Activated CD4-positive, alpha-beta T cell treated with anti-CD3 and anti-CD28 coated beads, Interleukin-2, amount 10 ng/mL, durations not matched to agents 7 days and 5 days (primary cell): ENCODE data around the gene ARL3. TPM values are rescaled to one million over a fixed set of nuclear protein-coding genes. Genes with fewer than 3 reads are reported as not detected.
"Not testable (repeated sequence)": the region's sequence is repeated elsewhere in the genome, so short reads cannot be mapped to it uniquely, and the experiment has no call there.

ENCODE experiments used
- CTCF ChIA-PET: fragments of 350-600 bp; sonication (Branson Sonifier 250); formaldehyde crosslinking; loops from one replicate; lab custom pipeline; 2021; ENCODE audit warnings: antibody characterized with exemption; lab: Charles Lee
- POLR2A ChIA-PET: fragments of 350-600 bp; sonication (Branson Sonifier 250); formaldehyde crosslinking; loops from one replicate; lab custom pipeline; 2021; ENCODE audit warnings: antibody characterized with exemption; lab: Charles Lee
- DNase-seq: peaks from one replicate; pipeline ENCODE4 v3.0.0-alpha.2; 2020
- H3K27ac Mint-ChIP-seq: one replicate; pipeline ENCODE4 v1.8.0; 2021; ENCODE audit warnings: mild to moderate bottlenecking, moderate library complexity, mixed read lengths
- H3K27me3 Mint-ChIP-seq: one replicate; pipeline ENCODE4 v1.8.0; 2021; ENCODE audit warnings: mixed read lengths
- H3K36me3 Mint-ChIP-seq: one replicate; pipeline ENCODE4 v1.8.0; 2021; ENCODE audit warnings: low read depth, mixed read lengths
- H3K4me1 Mint-ChIP-seq: one replicate; pipeline ENCODE4 v1.8.0; 2021; ENCODE audit warnings: mixed read lengths
- H3K4me3 Mint-ChIP-seq: one replicate; pipeline ENCODE4 v1.8.0; 2021; ENCODE audit warnings: mild to moderate bottlenecking, moderate library complexity, mixed read lengths
- H3K9me3 Mint-ChIP-seq: one replicate; pipeline ENCODE4 v1.8.0; 2021; ENCODE audit warnings: mixed read lengths
- total RNA-seq, 2 experiments: library from RNA; stranded (reverse); gene quantifications; one replicate each; pipeline ENCODE4 v1.2.3, GENCODE V29; 2021

Gene ARL3
- total RNA-seq, 2 experiments from 2014 or later = 4.4 to 5.0 TPM

DNA sequence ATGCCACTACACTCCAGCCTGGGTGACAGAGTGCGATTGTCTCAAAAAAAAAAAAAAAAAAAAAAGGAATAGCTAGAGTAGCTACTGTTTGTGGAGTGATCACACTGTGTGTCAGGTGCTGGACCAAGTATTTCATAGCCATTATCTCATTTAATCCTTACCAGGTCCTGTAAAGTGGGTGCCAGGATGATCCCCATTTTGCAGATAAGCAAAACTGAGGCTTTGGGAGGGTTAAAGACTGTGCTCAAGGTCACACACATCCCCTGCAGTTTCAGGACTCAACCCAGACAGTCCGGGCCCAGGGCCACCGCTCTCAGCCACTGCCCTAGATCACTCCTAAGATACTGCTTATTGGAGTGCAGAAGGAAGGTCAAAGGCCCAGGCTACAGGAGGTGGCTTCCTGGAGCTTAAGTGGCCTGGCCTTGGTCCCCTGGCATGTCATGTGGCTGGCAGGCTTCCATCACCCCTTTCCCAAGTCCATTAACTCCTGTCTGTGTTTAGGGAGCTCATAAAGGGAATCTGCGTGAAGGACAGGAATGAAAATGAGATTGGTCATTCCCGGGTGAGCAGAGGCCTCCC is 17.1 kb upstream of the ARL3 start:
- CTCF ChIA-PET = interaction anchor here (0.6 to 1.2 kb wide), 4 partner anchors 9 to 138 kb away, joined by 3 to 6 read pairs (median 4); partner anchors contain the start of genes AS3MT and WBP1L
- H3K27ac Mint-ChIP-seq = no peak overlapping the region
- DNase-seq = no peak
- POLR2A ChIA-PET = no interaction called here
- peaks cover 11% of the 10 kb centered on the region for H3K36me3 Mint-ChIP-seq
- no peaks in the 10 kb centered on the region for H3K27me3 Mint-ChIP-seq
- peaks cover 6% of the 10 kb centered on the region for H3K4me1 Mint-ChIP-seq
- no peak overlapping the region for H3K4me3 Mint-ChIP-seq
- no peaks in the 10 kb centered on the region for H3K9me3 Mint-ChIP-seq

DNA sequence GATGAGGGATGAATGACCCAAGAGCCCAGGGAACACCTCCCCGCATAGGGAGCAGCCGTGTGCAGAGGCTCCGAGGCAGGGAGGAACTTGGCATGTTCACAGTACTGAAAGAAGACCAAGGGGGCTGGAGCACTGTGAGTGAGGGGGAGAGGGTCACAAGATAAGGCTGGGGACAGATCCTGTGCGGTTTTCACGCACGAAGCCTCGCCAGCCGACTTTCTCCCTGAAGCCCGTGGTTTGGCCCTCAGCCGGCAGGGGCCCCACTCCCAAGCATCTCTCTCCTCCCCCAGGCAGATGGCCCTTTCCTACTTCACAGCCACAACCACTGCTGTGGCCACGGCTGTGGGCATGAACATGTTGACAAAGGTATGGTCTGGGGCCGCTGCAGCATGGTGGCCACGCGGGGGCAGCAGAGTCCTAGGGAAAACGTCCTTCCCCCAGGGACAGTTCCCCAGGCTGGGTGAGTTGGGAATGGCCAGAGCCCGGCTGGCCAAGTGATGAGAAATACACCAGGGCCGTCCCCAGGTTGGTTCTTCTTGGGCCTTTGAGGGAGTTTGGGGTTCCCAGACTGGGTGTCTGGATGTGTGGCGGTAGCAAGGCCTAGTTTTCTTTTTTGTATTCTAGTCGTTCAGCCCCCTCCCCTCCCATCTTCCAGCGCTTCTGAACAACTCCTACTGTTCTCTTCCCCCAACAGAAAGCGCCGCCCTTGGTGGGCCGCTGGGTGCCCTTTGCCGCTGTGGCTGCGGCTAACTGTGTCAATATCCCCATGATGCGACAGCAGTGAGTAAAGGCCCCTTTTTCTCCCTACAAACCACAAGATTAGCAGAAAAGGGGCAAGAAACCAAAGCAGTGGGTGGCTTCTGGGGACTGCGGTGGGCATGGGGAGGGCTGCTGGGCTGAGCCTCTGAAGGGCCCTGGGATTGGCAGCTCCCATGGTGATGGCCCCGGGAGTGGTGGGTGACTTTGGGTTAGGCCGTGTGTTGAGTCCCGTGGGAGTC is 15.1 kb upstream of the ARL3 start:
- no peaks in the 10 kb centered on the region for H3K27me3 Mint-ChIP-seq
- H3K4me1 Mint-ChIP-seq = peaks cover 9% of the 10 kb centered on the region
- no peaks in the 10 kb centered on the region for H3K9me3 Mint-ChIP-seq
- H3K4me3 Mint-ChIP-seq = no peak overlapping the region
- ChIA-PET CTCF (interaction anchor here (0.9 kb wide), 1 partner anchor 14 kb away, joined by 3 read pairs; no protein-coding TSS in a partner anchor), POLR2A (no interaction called here)
- peak; percentile 58 for DNase-seq
- H3K36me3 Mint-ChIP-seq = peaks cover 17% of the 10 kb centered on the region
- no peak overlapping the region for H3K27ac Mint-ChIP-seq

DNA sequence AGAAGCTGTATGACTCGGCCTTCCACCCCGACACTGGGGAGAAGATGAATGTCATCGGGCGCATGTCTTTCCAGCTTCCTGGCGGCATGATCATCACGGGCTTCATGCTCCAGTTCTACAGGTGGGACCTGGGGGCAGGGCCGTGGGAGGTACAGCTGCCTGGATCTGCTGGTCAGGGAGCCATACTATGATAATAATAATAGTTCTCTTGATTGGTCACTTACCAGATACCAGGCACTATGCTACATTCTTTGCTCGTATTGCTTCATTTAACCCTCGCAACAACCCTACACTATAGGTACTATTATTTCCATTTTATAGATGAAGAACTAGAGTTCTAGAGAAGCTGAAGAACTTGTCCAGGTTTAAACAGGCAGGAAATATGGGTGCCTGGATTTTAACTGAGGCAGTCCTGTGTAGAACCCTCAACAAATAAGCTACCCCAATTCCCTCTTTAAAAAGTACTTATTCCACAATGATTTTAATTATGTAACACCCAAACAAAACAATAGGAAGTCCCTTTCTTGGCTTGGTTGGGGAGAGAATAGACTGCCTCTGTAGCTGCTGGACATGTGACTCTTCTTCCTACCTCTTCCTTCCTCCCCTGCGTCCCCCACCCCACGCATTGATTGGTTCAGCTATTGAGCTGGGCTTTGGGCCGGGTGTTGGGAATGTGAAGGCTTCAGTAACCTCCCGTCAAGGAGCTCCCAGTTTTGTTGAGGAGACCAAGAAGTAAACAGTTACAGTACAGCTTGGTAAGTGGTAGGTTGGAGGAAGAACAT is 13.0 kb upstream of the ARL3 start:
- Mint-ChIP-seq H3K27me3 (no peaks in the 10 kb centered on the region), H3K9me3 (peaks cover 4% of the 10 kb centered on the region), H3K36me3 (peaks cover 20% of the 10 kb centered on the region), H3K4me3 (no peak overlapping the region), H3K27ac (peak overlapping the region; percentile 6), H3K4me1 (peaks cover 11% of the 10 kb centered on the region)
- DNase-seq = no peak
- ChIA-PET POLR2A (no interaction called here), CTCF (interaction anchor here (2.7 kb wide), 1 partner anchor 14 kb away, joined by 12 read pairs; the partner anchor contains the start of gene ARL3)

DNA sequence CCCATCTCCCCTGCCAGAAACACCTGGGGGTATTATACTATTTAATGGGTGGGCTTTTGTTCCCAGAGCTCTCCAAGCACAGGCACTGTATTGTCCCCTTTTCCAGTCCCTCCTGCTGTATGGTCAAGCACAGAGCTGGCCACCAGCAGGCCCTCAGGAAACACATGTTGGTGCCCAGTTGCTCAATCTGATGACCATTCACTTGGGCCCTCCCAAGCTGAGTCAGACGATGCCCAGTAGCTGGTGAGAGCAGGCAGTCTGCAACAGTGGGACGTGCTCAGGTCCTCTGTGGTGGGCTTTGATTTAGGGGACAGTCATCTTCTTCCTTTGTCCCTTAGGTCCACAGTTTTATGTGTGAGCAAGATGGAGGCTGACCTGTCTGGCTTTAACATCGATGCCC is 12.1 kb upstream of the ARL3 start:
- no peaks in the 10 kb centered on the region for H3K27me3 Mint-ChIP-seq
- DNase-seq = no peak
- H3K36me3 Mint-ChIP-seq = peaks cover 23% of the 10 kb centered on the region
- H3K27ac Mint-ChIP-seq = no peak overlapping the region
- H3K4me1 Mint-ChIP-seq = peaks cover 17% of the 10 kb centered on the region
- ChIA-PET POLR2A (no interaction called here), CTCF (interaction anchor here (2.7 to 3.4 kb wide), 2 partner anchors 13 to 16 kb away, joined by 11 to 12 read pairs; partner anchors contain the start of gene ARL3)
- H3K9me3 Mint-ChIP-seq = peaks cover 4% of the 10 kb centered on the region
- H3K4me3 Mint-ChIP-seq = no peak overlapping the region

DNA sequence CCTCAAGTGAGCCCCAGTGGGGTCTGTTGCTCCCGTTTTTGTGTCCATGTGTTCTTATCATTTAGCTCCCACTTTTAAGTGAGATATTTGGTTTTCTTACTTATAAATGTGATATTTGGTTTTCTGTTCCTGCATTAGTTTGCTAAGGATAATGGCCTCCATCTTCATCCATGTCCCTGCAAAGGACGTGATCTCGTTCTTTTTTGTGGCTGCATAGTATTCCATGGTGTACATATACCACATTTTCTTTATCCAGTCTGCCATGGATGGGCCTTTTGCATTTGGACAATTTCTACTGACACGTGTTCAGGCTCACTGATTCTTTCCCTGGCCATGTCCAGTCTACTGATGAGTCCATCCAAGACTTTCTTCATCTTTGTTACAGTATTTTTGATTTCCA is 9.8 kb upstream of the ARL3 start:
- Mint-ChIP-seq H3K27me3 (no peaks in the 10 kb centered on the region), H3K4me1 (peaks cover 21% of the 10 kb centered on the region), H3K36me3 (peaks cover 25% of the 10 kb centered on the region), H3K27ac (no peak overlapping the region), H3K9me3 (peaks cover 4% of the 10 kb centered on the region), H3K4me3 (no peak overlapping the region)
- POLR2A ChIA-PET = no interaction called here
- no peak for DNase-seq
- CTCF ChIA-PET = interaction anchor here (3.4 kb wide), 1 partner anchor 18 kb away, joined by 11 read pairs; no protein-coding TSS in a partner anchor

DNA sequence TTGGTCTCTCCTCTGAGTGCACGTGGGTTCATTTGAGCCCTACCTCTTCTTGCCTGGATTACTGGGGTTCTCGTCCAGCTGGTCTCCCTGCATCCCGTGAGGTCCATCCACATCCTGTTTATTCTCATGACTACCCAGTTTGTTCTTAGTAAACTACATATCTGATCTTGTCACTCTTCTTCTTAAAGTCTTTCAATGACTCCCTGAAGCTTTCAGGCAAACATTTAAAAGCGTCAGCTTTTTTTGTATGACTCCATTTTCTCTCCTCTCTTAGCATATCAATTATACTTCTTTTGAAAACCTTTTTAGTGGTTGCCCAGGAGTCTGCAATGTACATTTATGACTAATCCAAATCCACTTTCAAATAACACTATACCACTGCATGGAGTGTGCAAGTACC is 7.8 kb upstream of the ARL3 start:
- H3K36me3 Mint-ChIP-seq = peaks cover 29% of the 10 kb centered on the region
- ChIA-PET POLR2A (no interaction called here), CTCF (interaction anchor here (1.3 kb wide), 1 partner anchor 52 kb away, joined by 3 read pairs; no protein-coding TSS in a partner anchor)
- no peak for DNase-seq
- H3K4me3 Mint-ChIP-seq = no peak overlapping the region
- peaks cover 33% of the 10 kb centered on the region for H3K4me1 Mint-ChIP-seq
- H3K9me3 Mint-ChIP-seq = peaks cover 4% of the 10 kb centered on the region
- no peaks in the 10 kb centered on the region for H3K27me3 Mint-ChIP-seq
- no peak overlapping the region for H3K27ac Mint-ChIP-seq

DNA sequence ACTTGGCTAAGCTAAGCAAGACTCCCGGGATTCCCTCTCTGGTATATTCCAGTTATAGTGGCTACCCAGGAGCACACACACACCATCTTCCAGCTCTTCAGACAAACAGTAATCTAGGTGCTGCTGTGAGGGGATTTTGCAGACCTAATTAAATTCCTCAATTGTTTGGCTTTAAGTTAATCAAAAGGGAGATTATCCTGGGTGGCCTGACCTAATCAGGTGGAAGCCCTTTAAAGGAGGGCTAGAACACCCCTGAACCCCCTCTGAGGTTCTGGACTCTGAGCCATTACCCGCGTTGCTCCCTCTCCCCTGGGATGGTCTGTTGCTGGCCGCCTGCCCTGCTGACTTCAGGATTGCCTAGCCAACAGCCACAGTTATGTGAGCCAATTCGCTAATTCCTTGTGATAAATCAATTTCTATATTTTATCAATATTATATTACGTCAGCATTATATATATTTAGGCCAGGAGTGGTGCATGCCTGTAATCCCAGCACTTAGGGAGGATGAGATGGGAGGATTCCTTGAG is 6.6 kb upstream of the ARL3 start:
- no peak overlapping the region for H3K4me3 Mint-ChIP-seq
- no peaks in the 10 kb centered on the region for H3K27me3 Mint-ChIP-seq
- peaks cover 4% of the 10 kb centered on the region for H3K9me3 Mint-ChIP-seq
- peaks cover 42% of the 10 kb centered on the region for H3K4me1 Mint-ChIP-seq
- ChIA-PET CTCF (interaction anchor here (0.6 to 1.4 kb wide), 5 partner anchors 12 to 154 kb away, joined by 3 to 4 read pairs (median 3); no protein-coding TSS in a partner anchor), POLR2A (interaction anchor here (0.6 kb wide), 1 partner anchor 467 kb away, joined by 5 read pairs; no protein-coding TSS in a partner anchor)
- peaks cover 30% of the 10 kb centered on the region for H3K36me3 Mint-ChIP-seq
- DNase-seq = no peak
- no peak overlapping the region for H3K27ac Mint-ChIP-seq

DNA sequence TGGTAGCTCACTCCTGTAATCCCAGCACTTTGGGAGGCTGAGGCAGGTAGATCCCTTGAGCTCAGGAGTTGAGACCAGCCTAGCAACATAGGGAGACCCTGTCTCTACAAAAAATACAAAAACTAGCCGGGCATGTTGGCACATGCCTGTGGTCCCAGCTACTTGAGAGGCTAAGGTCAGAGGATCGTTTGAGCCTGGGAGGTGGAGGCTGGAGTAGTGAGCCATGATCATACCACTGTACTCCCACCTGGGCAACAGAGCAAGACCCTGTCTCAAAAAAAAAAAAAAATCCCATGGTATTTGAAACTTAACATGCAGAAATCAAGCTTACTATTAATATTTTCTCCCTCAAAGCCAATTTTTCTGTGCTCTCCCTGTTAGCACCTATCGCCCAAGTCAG is 6.1 kb upstream of the ARL3 start:
- Mint-ChIP-seq H3K27me3 (no peaks in the 10 kb centered on the region), H3K4me1 (peaks cover 46% of the 10 kb centered on the region), H3K27ac (no peak overlapping the region), H3K36me3 (peaks cover 30% of the 10 kb centered on the region), H3K4me3 (no peak overlapping the region), H3K9me3 (peaks cover 4% of the 10 kb centered on the region)
- DNase-seq = no peak
- ChIA-PET POLR2A (interaction anchor here (0.6 kb wide), 1 partner anchor 209 kb away, joined by 4 read pairs; no protein-coding TSS in a partner anchor), CTCF (interaction anchor here (0.6 to 1.4 kb wide), 5 partner anchors 11 to 155 kb away, joined by 3 to 4 read pairs (median 4); partner anchors contain the start of gene WBP1L)

DNA sequence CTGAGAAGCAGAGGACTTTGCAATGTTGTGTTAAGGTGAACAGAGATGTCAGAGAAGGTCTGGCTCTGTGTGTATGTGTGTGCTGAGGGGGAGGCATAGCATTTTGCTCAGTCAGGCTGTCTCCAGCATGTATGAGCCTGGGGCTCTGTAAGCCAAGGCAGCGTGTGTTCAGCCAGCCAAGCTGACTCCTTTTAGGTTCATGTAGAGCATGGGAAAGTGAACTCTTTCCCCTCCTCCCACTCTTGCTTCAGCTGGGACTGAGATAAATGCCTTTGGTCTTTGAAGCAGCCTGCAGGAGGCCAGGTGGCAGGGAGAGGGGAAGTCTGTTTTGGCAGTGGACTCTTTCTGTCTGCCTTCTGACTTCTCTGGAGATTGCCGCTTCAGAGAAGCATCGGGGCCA is 4.0 kb upstream of the ARL3 start:
- H3K27ac Mint-ChIP-seq = peak overlapping the region; percentile 3
- no peak overlapping the region for H3K4me3 Mint-ChIP-seq
- ChIA-PET POLR2A (no interaction called here), CTCF (interaction anchor here (0.5 kb wide), 1 partner anchor 526 kb away, joined by 3 read pairs; no protein-coding TSS in a partner anchor)
- H3K27me3 Mint-ChIP-seq = no peaks in the 10 kb centered on the region
- peaks cover 17% of the 10 kb centered on the region for H3K36me3 Mint-ChIP-seq
- no peaks in the 10 kb centered on the region for H3K9me3 Mint-ChIP-seq
- DNase-seq = no peak
- peaks cover 48% of the 10 kb centered on the region for H3K4me1 Mint-ChIP-seq

DNA sequence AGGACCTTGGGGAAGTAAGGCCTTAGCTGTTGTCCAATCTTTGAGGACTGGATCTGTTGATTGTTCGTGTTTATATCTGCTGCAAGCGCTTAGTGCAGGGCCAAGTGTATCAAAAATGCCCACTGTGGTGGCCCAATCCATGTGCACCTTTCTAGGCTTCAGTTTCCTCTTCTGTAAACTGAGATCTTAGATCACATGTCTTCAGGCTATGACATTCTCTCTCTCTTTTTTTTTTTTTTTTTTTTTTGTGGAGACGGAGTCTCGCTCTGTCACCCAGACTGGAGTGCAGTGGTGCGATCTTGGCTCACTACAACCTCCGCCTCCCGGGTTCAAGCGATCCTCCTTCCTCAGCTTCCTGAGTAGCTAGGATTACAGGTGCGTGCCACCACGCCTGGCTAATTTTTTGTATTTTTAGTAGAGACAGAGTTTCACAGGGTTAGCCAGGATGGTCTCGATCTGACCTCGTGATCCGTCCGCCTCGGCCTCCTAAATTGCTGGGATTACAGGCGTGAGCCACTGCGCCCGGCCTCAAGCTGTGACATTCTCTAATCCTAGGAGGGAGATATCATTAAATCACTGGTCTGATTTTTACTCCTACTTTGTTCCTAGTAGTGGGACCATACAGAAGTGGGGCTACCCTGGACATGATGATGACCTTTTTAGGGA is 2.8 kb upstream of the ARL3 start:
- H3K27me3 Mint-ChIP-seq, POLR2A ChIA-PET, H3K27ac Mint-ChIP-seq, CTCF ChIA-PET, DNase-seq, H3K9me3 Mint-ChIP-seq, H3K4me3 Mint-ChIP-seq: not testable (repeated sequence)
- H3K36me3 Mint-ChIP-seq = peaks cover 17% of the 10 kb centered on the region
- H3K4me1 Mint-ChIP-seq = peaks cover 57% of the 10 kb centered on the region

DNA sequence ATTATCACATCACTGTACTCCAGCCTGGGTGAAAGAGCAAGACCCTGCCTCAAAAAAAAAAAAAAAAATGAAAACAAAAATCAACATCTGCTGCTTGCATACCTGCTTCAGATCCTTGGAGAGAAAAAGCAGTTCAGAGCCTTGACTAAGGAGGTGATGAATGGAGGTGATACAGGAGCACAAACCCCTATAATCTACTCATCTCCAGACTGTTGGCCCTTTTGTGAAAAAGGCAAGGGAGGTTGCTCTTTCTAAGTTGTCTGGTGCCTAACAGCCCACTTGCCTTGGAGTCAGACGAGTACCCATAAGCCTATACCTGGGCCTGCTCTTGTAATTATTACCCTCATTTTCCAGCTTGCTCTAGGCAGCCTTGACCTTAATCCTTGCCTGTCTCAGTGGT is 1.7 kb upstream of the ARL3 start:
- DNase-seq = no peak
- Mint-ChIP-seq H3K27ac (peak overlapping the region; percentile 6), H3K4me1 (peaks cover 55% of the 10 kb centered on the region), H3K9me3 (no peaks in the 10 kb centered on the region), H3K4me3 (peak overlapping the region; percentile 81), H3K36me3 (peaks cover 15% of the 10 kb centered on the region), H3K27me3 (no peaks in the 10 kb centered on the region)
- CTCF ChIA-PET = interaction anchor here (0.6 to 2.1 kb wide), 4 partner anchors 14 to 1742 kb away, joined by 3 to 5 read pairs (median 4); no protein-coding TSS in a partner anchor
- POLR2A ChIA-PET = no interaction called here
